ENCODE results near the gene SEC24D.

Gene SEC24D

GRCh38 chr4:118727360-118727759 lies 108.6 kb downstream of the SEC24D start:
- DNase-seq (ENCODE audit: extremely low read depth, insufficient read length) = no peak
- H3K36me3 ChIP-seq (ENCODE audit: control insufficient read depth, insufficient read depth, low read length) = peaks cover 18% of the 10 kb centered on the region

DNA sequence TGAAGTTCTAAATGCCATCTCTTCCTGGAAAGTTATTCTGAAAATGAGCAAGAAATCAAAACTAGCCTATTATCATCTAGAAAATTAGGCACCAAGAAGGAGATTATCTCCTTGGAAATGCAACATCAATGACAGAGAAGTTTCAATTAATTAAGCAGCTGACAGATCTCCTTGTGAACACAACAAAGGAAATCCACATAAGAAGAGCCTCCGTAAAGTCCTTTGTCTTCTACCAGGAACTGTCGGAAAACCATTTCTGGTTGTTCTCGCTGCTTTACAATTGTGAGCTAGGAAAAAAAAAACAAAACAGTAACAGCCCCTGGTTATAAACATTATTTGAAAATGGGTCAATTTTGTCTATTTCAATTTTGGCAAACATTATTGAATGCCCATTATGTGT lies 112.6 kb downstream of the SEC24D start:
- no peaks in the 10 kb centered on the region for H3K27me3 ChIP-seq (replicated peaks; ENCODE audit: control insufficient read depth, insufficient read depth, low read length)
- TF ChIP-seq, protein P1, sequence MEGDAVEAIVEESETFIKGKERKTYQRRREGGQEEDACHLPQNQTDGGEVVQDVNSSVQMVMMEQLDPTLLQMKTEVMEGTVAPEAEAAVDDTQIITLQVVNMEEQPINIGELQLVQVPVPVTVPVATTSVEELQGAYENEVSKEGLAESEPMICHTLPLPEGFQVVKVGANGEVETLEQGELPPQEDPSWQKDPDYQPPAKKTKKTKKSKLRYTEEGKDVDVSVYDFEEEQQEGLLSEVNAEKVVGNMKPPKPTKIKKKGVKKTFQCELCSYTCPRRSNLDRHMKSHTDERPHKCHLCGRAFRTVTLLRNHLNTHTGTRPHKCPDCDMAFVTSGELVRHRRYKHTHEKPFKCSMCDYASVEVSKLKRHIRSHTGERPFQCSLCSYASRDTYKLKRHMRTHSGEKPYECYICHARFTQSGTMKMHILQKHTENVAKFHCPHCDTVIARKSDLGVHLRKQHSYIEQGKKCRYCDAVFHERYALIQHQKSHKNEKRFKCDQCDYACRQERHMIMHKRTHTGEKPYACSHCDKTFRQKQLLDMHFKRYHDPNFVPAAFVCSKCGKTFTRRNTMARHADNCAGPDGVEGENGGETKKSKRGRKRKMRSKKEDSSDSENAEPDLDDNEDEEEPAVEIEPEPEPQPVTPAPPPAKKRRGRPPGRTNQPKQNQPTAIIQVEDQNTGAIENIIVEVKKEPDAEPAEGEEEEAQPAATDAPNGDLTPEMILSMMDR (IDR thresholded peaks at IDR 0.05; ENCODE audit: insufficient read depth, low read length, poor library complexity, severe bottlenecking) = no peak
- no peak overlapping the region for H3K4me3 ChIP-seq (replicated peaks; ENCODE audit: low read depth, low read length)
- H3K36me3 ChIP-seq (ENCODE audit: control insufficient read depth, insufficient read depth, low read length) = peaks cover 19% of the 10 kb centered on the region
- DNase-seq (ENCODE audit: extremely low read depth, insufficient read length) = no peak

More at GRCh38 chr4:118727360-118727759, 108.6 kb downstream of the SEC24D start:
- no peaks in the 10 kb centered on the region for H3K27me3 ChIP-seq (replicated peaks; ENCODE audit: control insufficient read depth, insufficient read depth, low read length)
- H3K4me3 ChIP-seq (replicated peaks; ENCODE audit: low read depth, low read length) = no peak overlapping the region
- TF ChIP-seq, protein P1 (IDR thresholded peaks at IDR 0.05; ENCODE audit: insufficient read depth, low read length, poor library complexity, severe bottlenecking) = no peak

- peaks cover 13% of the 10 kb centered on the region for H3K36me3 ChIP-seq (ENCODE audit: control insufficient read depth, insufficient read depth, low read length)
Measured at GRCh38 chr4:118721752-118722151, 114.2 kb downstream of the SEC24D start.

GRCh38 chr4:118718511-118719170 lies 117.3 kb downstream of the SEC24D start:
- TF ChIP-seq, protein P1 (IDR thresholded peaks at IDR 0.05; ENCODE audit: insufficient read depth, low read length, poor library complexity, severe bottlenecking) = no peak
- DNase-seq (ENCODE audit: extremely low read depth, insufficient read length) = no peak
- Histone ChIP-seq H3K27me3 (replicated peaks; ENCODE audit: control insufficient read depth, insufficient read depth, low read length) (no peaks in the 10 kb centered on the region), H3K36me3 (ENCODE audit: control insufficient read depth, insufficient read depth, low read length) (peaks cover 6% of the 10 kb centered on the region), H3K4me3 (replicated peaks; ENCODE audit: low read depth, low read length) (no peak overlapping the region)

More at GRCh38 chr4:118721752-118722151, 114.2 kb downstream of the SEC24D start:
- Histone ChIP-seq H3K27me3 (replicated peaks; ENCODE audit: control insufficient read depth, insufficient read depth, low read length) (no peaks in the 10 kb centered on the region), H3K4me3 (replicated peaks; ENCODE audit: low read depth, low read length) (no peak overlapping the region)
- no peak for DNase-seq (ENCODE audit: extremely low read depth, insufficient read length)
- TF ChIP-seq, protein P1 (IDR thresholded peaks at IDR 0.05; ENCODE audit: insufficient read depth, low read length, poor library complexity, severe bottlenecking) = no peak

- DNase-seq (ENCODE audit: extremely low read depth, insufficient read length) = no peak
- Histone ChIP-seq H3K4me3 (replicated peaks; ENCODE audit: low read depth, low read length) (no peak overlapping the region), H3K27me3 (replicated peaks; ENCODE audit: control insufficient read depth, insufficient read depth, low read length) (no peaks in the 10 kb centered on the region), H3K36me3 (ENCODE audit: control insufficient read depth, insufficient read depth, low read length) (peaks cover 4% of the 10 kb centered on the region)
- TF ChIP-seq, protein P1 (IDR thresholded peaks at IDR 0.05; ENCODE audit: insufficient read depth, low read length, poor library complexity, severe bottlenecking) = no peak
Measured at GRCh38 chr4:118716304-118716703, 119.6 kb downstream of the SEC24D start.

Data from GM06990 (cell line).